ENCODE measurements around the gene CWC27. TPM values are rescaled to one million over a fixed set of nuclear protein-coding genes. Genes with fewer than 3 reads are reported as not detected.

Gene CWC27
- total and polyA plus RNA-seq, 9 of the 15 experiments (the other 6 are each of a cell fraction or from before 2014, with no cell fraction given), result 19.7 to 49.3 (median 38.3) TPM

DNA sequence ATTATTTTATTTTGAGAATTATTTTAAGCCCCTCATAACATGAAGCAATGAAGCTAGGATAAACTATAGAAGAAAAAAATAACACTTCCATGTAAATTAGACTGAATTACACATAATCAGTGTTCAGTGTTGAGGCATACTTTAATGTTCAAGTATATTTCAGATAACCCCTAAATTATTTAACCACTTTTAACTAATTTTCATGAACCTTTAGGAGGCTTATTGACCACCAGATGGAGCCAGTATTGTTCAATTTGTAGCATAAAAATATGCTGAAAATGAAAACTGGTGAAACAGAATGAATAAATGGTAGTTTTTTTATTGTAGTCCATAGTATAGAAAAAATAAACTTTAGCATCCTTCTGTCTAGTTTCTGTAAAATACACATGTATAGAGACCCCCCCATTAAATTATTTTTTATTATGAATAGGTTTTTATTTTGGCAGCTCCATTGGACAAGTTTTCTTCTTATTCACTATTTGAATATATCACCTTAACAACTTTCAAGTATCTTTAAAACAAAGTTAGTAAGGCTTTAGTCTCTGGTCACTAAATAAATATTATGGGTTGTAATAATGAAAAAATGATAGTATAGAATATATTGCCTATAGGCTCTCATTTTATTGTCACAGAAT is 190.1 kb downstream of the CWC27 start (continued):
- TF ChIP-seq, protein P1, sequence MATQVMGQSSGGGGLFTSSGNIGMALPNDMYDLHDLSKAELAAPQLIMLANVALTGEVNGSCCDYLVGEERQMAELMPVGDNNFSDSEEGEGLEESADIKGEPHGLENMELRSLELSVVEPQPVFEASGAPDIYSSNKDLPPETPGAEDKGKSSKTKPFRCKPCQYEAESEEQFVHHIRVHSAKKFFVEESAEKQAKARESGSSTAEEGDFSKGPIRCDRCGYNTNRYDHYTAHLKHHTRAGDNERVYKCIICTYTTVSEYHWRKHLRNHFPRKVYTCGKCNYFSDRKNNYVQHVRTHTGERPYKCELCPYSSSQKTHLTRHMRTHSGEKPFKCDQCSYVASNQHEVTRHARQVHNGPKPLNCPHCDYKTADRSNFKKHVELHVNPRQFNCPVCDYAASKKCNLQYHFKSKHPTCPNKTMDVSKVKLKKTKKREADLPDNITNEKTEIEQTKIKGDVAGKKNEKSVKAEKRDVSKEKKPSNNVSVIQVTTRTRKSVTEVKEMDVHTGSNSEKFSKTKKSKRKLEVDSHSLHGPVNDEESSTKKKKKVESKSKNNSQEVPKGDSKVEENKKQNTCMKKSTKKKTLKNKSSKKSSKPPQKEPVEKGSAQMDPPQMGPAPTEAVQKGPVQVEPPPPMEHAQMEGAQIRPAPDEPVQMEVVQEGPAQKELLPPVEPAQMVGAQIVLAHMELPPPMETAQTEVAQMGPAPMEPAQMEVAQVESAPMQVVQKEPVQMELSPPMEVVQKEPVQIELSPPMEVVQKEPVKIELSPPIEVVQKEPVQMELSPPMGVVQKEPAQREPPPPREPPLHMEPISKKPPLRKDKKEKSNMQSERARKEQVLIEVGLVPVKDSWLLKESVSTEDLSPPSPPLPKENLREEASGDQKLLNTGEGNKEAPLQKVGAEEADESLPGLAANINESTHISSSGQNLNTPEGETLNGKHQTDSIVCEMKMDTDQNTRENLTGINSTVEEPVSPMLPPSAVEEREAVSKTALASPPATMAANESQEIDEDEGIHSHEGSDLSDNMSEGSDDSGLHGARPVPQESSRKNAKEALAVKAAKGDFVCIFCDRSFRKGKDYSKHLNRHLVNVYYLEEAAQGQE (IDR thresholded peaks at IDR 0.05; ENCODE audit: borderline replicate concordance), result peak; percentile 50; the same call in 1 of the 2 replicates
- TF ChIP-seq, protein P1 (CRISPR knock-in tag; IDR thresholded peaks at IDR 0.05; ENCODE audit: low read depth), result no peak
- TF ChIP-seq SMC3 (conservative IDR thresholded peaks at IDR 0.05; ENCODE audit: insufficient read depth, low read depth, low read length) (0 out of 2 replicates have a peak, but pooled peaks have one; percentile 20), MYBL2 (IDR thresholded peaks at IDR 0.05; ENCODE audit: low read depth) (no peak), MYBL2 (CRISPR knock-in tag; IDR thresholded peaks at IDR 0.05; ENCODE audit: borderline replicate concordance) (no peak), RAD21 (CRISPR knock-in tag; conservative IDR thresholded peaks at IDR 0.05 in 1 of 2, IDR thresholded peaks at IDR 0.05 in 1 of 2) (peak; percentile 64 to 84)
- TF ChIP-seq, protein P2, sequence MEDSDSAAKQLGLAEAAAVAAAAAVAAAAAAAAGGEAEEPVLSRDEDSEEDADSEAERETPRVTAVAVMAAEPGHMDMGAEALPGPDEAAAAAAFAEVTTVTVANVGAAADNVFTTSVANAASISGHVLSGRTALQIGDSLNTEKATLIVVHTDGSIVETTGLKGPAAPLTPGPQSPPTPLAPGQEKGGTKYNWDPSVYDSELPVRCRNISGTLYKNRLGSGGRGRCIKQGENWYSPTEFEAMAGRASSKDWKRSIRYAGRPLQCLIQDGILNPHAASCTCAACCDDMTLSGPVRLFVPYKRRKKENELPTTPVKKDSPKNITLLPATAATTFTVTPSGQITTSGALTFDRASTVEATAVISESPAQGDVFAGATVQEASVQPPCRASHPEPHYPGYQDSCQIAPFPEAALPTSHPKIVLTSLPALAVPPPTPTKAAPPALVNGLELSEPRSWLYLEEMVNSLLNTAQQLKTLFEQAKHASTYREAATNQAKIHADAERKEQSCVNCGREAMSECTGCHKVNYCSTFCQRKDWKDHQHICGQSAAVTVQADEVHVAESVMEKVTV (CRISPR knock-in tag; IDR thresholded peaks at IDR 0.05), result 0 out of 2 replicates have a peak, but pooled peaks have one; percentile 45

Measured in K562 (cell line).